ENCODE results near the gene TRIM54.

TRIM54 gene

DNA sequence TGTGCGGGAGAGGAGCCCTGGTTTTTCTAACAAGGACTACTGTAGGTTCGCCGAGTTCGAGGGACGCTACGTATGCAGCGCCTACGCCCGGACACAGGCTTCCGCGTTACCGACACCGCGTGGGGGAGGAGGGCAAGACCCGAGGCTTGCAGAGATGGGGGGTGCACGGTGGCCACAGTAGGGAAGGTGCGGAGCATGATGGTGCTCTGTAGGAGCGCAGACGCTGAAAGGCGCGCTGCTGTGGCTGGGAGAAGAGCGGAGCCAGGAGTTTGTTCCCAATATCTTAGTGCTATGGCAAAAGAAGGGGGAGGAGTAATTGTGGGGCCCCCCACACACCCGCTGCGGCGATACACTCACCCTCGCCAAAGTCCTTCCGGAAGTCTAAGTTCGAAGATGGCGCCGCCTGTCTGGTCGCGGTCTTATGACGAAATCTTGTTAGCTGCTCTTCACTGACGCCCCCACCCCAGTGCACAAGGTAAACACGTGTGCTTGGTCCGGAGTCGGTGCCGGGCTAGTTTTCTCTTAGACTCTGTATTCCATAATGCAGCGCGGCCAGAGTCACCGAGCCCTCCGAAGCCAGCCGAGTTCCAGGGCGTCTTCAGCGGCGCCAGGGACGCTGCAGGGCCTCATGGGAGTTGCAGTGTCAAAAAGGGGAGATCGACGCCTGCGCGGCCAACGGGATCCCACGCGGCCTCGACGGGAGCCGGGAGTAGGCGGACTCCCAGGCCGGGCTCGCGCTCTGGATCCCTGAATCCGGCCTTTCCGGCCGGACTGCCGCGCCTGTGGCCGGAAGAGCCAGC, 74.4 kb downstream of the TRIM54 start, which contains the start of gene GTF3C2:
TSS of gene GTF3C2 (minus strand) at position 383 of the 800 bp plus-strand sequence. CDS start 13,210 bp downstream, outside the sequence.
- peak; percentile 98 for DNase-seq (ENCODE audit: low spot score)
